WTC11 (cell line): Measurements from ENCODE around the gene INA. TPM values are rescaled to one million over a fixed set of nuclear protein-coding genes. Genes with fewer than 3 reads are reported as not detected.

Experiments
- total RNA-seq: library from RNA; stranded (reverse); gene quantifications from 3 replicates; pipeline ENCODE4 v1.2.3, GENCODE V29; 2021

INA gene
- total RNA-seq, 1 experiment from 2014 or later: 20.3 TPM

Other genes starting within 250 kb of the INA start
- gene NT5C2, start 83.9 kb upstream of the INA start, total RNA-seq: 67.5 to 76.1 TPM (median 72.3 TPM) in 3 replicates
- gene RPEL1, start 31.3 kb upstream of the INA start, total RNA-seq: 0.09 TPM in 1 of 3 replicates, not detected in the others
- gene PCGF6, start 74.0 kb downstream of the INA start, total RNA-seq: 17.3 to 19.2 TPM (median 17.9 TPM) in 3 replicates
- gene TAF5, start 90.8 kb downstream of the INA start, total RNA-seq: 11.1 to 14.9 TPM (median 12.0 TPM) in 3 replicates
- 284 to 307 TPM (median 305 TPM) in 3 replicates for gene ATP5MK, start 119.3 kb downstream of the INA start, total RNA-seq
- 63.5 to 78.8 TPM (median 64.4 TPM) in 3 replicates for gene PDCD11, start 119.5 kb downstream of the INA start, total RNA-seq
- 1.8 to 2.4 TPM (median 1.9 TPM) in 3 replicates for gene CALHM2, start 175.2 kb downstream of the INA start, total RNA-seq
- 0.30 to 0.55 TPM (median 0.39 TPM) in 3 replicates for gene CALHM1, start 181.8 kb downstream of the INA start, total RNA-seq
- gene CALHM3, start 202.1 kb downstream of the INA start, total RNA-seq: 0.13 to 0.18 TPM (median 0.16 TPM) in 3 replicates
- 0.66 to 1.2 TPM (median 0.99 TPM) in 3 replicates for gene NEURL1, start 216.6 kb downstream of the INA start, total RNA-seq